Activated CD4-positive, CD25-positive, alpha-beta regulatory T cell treated with anti-CD3 and anti-CD28 coated beads, Interleukin-2, amount 50 U/mL, for 72 hours (primary cell): ENCODE measurements around the gene SLC39A11.
"Not testable (repeated sequence)": the region's sequence is repeated elsewhere in the genome, so short reads cannot be mapped to it uniquely, and the experiment has no call there.

Experiments
- DNase-seq: peaks from one replicate; pipeline ENCODE4 v3.0.0; 2021

The SLC39A11 gene

DNA sequence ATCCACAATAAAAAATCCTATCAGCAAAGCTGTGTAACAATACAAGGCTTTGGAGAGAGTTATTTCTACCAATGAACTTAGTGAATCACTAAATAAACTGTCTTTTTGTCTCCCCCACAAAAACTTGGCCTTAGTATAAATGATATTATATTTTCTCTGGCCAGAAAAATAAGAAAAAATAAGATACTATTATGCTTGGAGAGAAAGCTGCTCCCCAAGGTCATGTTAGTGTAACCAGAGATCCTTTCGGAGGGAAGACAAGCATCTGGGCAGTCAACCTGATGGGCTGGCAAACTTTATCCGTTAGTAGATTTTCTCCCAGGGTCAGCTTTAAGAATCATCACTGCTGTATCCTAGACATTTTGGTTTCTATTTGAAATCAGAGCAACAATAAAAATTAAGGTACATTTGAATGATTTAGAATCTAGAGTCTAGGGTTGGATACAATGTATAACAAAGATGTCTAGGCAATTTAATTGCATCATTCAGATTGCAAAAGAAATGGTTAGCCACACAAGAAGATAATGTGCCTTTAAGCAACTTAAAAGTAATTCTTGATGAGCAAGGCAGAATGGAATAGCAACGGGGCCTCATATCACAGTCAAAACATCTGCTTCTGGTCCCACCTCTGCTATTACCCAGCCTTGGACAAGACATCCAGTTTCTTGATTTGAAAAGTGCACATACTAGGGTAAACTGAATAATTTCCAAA is 280.4 kb downstream of the SLC39A11 start:
- no peak for DNase-seq

DNA sequence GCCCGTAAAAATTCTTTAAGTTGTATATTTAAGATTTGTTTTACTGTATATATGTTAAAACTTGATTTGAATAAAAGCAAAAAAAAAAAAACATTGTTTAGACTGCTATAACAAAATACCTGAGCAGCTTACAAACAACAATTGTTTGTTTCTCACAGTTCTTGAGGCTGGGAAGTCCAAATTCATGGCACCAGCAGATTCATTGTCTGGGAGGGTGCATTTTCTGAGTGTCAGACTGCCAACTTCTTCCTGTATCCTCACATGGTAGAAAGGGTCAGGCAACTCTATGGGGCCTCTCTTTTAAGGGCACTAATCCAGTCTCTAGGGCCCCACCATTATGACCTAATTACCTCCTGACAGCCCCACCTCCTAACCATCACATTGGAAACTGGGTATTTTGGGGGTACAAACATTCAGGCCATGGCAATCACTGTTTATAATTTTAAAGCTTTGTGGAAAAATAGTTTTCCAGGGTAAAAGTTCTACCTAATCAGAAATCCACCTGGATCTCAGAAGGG is 281.4 kb downstream of the SLC39A11 start:
- DNase-seq: no peak

DNA sequence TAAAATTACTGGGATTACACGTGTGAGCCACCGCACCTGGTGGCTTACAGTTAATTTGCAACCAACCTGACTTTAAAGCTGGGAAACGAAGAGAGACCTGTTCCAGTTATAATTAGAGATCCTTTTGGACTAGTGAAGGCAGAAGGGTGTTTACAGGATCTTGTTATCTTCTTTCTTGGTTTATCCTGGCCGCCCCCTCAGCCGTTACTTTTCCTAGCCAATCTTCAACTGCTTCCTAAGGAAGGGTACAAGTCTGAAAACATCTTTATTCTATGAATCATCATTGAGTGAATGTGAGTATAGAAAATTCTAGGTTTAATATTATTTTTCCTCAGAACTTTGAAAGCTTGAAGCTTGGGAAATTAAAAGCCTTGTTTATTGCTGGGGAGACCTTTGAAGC is 286.5 kb downstream of the SLC39A11 start:
- no peak for DNase-seq

DNA sequence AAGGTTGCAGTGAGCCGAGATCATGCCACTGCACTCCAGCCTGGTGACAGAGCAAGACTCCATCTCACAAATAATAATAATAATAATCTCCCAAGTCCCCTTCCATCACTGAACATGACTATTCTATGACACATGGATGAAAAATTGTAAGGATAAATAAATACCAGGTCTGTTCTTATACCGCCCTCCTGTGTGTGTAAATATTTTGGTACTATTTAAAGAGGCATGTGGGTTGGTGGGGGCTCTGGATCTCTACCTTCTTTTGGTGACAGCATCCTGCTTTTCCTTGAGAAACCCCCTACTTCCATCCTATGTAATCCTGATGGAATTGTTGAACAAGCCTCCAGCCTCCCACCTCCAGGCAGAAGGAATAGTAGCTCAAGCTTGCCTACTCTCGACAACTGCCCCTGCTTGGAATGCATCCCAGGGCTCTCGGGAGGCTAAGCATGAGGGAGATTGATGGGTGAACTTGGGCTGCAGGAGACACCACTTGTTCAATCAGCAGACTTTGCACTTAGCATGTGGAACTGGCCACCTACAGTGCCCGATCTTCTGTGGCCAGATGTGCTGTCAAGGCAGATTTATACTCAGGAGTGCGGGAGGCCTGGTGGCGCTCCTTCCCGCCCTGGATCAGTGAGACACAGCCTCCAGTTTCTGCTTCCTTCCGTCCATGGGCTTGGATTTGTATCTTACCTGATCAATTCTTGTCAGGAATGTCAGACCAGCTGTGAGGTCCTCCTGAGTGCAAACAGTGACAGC is 287.4 kb downstream of the SLC39A11 start:
- no peak for DNase-seq

DNA sequence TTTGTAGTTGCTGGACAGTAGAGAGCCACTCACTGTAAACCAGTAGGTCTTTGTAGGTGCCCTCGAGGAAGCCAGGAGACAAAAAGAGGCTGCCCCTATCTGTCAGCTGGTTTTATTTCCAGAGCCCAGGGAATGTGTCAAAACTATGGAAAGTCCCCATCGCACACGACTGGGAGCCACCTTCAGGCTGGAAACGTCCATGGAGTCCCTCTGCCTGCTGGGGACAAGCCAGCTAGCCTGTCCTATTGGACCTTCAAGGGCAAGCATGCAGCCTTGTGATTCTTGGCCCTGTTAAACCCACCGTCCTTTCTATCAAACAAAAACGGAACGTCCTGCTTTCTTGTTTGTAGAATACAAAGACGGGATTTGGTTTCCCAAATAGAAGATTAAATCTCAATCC is 289.8 kb downstream of the SLC39A11 start:
- no peak for DNase-seq

DNA sequence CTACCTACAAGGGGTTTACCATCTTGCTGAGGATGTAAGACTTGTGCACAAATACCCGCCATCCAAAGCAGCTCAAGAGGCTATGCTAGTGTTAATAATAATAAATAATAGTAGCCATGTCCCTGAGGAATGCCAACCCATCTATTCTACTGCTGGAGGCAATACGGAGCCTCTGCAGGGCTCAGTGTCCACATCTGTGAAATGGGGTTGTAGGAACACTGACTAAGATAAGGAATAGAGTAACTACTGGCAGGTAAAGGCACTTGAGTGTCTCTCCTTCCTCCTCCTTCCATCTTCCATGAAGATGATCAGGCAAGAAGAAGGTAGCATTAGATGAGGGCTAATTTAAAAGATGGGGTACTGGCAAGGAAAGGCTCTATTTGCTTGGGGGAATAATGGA is 295.3 kb downstream of the SLC39A11 start:
- DNase-seq: no peak

DNA sequence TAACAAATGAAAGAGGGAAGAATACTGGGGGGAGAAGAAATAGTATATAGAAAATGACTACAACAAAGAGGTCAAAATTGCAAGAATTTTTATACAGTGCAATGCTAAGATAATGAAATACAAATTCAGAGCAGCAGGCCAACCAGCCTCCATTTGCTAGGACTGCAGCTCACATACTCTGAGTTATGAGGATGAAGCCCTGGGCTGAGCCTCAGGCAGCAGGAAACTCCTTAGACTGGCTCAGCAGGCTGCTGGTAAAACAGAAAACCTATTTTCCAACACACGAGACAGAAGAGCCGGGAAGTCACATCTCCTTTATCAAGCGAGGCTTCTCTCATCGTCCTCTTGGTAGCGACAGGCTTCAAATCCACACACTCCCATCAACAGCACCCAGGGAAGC is 296.5 kb downstream of the SLC39A11 start:
- no peak for DNase-seq

DNA sequence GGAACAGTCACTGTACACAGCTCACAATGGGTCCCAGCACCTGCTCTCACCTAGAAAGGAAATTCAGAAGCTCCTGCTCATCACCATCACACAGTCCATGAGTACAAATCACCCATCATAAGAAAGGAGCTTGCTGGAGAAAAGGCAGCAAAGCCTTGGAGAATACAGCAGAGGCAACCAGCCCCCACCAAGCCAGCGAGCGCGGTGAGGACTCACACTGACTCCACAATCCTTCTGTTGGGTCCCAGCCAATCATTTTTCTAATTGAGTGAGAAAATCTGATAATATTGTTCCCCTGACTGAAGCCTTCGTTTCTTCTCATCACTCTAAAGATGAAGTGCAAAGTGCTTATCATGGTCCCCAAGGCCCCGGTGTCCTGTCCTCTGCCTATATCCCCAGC is 298.3 kb downstream of the SLC39A11 start:
- no peak for DNase-seq

DNA sequence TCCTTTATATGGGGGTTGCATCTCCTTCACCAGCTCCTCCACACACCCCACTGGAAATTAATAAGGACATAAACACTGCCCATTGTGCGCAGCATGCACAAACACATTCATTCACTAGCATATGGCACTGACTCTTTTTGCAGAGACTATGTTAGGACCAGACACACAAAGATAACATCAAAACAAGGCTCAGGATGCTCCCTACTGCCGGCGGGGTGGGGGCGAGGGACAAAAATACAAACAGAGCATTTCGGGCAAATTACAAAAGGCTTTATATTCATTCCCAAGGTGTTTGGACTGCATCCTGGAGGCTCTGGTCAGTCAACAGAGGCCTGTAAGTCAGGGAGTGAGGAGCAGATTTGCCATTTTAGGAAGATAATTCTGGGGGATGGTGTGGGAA is 299.7 kb downstream of the SLC39A11 start:
- no peak for DNase-seq

DNA sequence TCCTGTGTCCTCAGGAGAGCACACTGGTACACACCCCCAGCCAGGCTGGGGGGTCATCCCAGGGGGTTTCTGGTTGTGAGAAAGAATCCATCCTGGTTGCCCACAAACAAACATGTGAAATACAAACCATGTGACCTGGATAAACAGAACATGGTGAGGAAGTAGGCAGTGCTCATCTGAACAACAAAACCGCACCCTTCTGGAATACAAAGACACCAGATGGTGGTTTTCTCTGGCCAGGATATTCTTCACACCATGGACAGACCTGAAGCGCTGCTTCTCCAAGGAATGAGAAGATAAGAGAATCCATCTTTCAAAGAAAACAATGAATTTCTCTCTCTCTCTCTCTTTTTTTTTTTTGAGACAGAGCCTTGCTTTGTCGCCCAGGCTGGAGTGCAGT is 302.3 kb downstream of the SLC39A11 start:
- no peak for DNase-seq

DNA sequence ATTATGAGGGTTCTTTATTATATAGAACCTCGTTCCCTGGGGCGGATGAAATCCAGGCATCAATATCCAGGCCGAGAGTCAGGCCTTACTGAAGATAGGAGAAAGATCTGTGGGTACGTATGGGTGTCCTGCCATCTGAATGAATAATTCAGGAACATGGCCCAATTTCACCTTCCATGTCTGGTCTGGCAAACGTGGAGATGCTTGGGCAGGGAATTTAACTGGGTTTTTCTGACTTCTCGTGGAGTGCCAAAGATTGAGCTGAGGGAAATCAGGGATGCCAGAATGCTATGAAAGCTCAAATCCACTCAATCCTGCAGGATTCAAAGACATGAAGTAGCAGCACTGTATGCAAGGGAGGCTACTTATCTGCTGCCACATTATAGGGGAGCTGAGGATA is 302.8 kb downstream of the SLC39A11 start:
- no peak for DNase-seq

DNA sequence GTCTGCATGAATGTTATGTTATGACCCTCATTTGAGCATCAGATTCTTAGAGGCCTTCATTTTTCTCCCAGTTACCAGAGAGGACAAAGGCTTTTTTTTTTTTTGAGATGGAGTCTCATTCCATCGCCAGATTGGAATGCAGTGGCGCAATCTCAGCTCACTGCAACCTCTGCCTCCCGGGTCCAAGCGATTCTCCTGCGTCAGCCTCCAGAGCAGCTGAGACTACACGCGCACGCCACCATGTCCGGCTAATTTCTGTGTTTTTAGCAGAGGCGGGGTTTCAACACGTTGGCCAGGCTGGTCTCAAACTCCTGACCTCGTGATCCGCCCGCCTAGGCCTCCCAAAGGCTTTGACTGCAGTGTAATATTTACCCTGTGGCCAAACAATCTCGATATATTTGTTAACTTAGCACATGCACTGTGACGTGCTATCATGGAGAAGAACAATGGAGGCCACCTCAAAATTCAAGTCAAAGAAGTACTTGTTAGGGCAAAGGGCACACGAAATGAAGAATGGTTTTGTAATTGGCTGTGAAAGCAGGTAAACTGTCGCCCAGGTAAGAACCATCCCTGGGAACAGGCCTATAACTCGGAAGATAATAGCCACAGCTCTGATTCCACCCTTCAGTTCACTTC is 303.4 kb downstream of the SLC39A11 start:
- no peak for DNase-seq

DNA sequence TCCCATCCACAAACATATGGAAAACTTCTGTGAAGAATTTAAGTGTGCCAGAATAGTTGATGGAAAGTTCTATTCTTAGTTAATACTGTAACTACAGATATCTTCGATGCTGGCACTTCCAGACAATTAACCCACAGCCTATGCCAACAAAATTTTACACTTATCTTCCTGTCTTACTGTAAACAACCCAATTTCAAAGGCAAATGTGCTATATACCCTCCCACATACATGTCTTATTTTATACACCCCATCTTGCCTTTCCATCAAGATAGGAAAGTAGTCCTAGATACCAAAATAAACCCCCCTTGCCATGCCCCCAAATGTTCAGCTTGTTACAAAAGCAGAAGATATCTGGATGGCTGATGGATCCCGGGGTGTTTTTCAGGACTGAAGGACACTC is 306.3 kb downstream of the SLC39A11 start:
- no peak for DNase-seq

DNA sequence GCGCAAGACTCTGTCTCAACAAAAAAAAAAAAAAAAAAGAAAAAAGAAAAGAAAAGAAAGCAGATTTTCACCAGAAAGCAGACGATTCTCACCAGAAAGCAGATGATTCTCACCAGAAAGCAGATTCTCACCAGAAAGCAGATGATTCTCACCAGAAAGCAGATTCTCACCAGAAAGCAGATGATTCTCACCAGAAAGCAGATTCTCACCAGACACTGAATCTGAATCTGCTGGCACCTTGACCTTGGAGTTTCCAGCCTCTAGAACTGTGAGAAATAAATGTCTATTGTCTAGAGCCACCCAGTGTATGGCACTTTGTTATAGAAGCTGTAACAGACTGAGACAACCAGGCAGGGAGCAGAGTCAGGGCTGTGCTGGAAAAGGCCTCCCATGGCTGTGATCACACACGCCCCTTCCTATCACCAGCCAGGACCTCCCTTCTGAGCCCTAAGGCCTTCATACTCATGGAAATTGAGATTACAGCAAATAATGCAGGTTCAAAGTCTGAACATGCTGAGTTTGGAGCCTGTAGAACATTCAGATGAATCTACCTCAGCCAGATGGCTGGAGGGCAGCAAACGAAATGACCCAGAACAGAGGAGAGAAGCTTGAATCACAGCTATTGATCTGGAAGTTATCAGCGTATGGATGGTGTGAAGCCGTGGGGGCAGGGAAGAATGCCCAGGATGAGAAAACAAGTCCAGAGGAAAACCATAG is 309.3 kb downstream of the SLC39A11 start:
- no peak for DNase-seq

DNA sequence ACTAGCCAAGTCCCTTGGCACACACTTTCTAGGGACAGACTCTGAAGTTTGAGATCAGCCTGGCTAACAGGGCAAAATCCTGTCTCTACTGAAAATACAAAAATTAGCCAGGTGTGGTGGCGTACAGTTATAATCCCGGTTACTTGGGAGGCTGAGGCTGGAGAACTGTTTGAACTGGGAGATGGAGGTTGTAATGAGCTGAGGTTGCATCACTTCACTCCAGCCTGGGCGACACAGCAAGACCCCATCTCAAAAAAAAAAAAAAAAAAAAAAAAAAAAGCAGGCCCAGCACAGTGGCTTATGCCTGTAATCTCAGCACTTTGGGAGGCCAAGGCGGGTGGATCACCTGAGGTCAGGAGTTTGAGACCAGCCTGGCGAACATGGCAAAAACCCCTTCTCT is 310.1 kb downstream of the SLC39A11 start:
- not testable (repeated sequence) for DNase-seq

DNA sequence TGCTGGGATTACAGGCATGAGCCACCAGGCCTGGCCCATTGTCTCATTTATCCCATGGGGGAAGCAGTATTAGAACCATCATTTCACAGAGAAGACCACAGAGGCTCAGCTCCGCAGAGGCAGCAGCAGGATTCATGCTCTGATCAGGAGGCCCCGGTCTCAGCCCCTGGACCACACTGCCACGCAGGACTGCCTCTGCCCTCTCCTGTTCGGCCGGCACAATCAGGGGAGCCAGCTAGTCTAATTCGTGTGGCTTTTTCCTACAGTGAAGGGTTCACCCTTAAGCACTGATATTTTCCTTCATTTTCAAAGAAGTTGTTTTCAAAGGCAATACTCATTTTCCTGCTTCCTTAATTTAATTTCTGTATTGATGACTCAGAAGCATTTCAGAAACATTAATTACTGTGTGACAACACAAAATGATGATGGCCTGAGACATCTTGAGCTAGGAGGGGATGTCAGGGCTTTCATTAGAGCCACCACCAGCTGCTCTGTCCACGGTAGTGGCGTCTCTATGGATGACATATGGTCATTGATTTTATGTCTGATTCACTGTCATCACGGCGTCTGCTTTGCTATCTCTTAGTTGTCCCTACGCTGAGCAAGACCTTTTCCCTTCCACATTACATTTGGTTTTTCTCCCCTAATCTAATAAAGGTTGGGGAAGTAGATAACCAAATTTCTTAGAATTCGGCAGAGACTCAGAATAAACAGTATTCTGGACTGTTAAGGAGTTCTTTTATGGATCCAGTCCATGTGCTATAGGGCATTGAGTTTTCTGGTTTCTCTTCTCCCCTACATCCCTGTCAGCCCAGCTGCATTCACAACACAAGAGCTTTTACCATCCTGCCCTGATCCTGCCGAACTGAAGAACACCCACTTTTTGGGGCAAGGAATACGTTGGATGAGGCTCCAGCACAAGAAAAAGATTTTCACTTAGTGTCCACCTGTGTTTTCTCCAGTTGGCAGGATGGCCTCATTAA is 314.0 kb downstream of the SLC39A11 start:
- DNase-seq: no peak

DNA sequence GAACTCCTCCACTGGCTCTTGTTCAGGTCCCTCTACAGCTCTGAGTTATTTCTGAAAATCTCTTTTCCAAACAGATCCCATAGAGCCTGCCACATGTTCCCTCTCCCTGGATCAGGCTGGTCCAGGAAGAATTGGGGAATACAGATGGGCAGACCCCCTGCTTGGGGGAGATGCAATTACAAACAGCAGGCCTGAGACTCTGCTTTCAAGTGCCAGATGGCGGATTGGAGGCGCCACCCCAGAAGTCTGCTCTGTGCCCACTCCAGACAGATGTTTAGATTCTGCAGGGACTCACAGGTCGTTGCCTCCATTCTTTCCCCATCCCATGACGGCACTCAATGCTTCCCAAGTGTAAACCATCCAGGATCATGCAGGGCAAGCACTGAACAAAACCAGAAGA is 316.6 kb downstream of the SLC39A11 start:
- no peak for DNase-seq

DNA sequence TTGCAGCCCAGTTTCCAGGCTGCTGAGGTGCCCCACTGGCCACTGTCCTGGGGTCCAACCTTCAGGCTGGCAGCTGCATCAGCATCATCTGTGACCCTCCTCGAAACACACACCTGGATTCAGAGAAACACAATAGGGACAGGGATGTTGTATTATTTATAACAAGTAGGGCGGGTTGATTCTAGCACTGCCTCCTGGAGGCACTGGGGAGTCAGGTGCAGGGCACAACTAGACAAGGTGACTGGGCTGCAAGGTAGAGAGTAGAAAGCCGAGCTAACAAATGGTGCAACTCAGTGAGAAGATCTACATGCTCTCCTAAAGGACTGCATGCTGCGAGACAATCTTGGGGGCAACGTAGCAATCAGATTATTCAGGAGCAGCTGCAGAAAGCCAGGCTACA is 317.3 kb downstream of the SLC39A11 start:
- no peak for DNase-seq

DNA sequence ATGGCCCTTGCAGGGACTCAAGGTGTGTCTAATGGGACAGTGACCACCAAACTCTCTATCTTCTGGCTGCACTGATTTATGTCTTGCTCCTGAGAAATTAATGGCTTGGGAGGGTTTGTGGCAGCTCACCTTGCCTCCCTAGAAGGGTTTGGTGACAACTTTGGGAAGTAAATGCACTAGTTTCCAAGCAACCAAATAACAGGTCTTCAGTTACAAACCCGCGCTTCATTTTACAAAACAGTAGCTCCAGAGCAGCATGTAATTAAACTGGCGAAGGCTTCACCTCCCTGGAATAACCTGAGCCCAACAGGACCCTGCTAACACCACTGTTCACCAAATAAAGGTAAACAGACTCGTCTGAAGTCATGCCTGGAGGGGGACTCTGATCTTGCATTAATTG is 318.3 kb downstream of the SLC39A11 start:
- no peak for DNase-seq

DNA sequence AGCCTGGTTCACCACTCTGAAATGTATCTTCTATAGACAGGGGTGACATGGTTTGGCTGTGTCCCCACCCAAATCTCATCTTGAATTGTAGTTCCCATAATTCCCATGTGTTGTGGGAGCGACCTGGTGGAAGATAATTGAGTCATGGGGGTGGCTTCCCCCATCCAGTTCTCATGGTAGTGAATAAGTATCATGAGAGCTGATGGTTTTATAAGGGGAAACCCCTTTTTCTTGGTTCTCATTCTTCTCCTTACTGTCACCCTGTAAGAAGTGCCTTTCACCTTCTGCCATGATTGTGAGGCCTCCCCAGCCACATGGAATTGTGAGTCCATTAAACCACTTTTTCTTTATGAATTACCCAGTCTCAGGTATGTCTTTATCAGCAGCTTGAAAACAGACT is 319.3 kb downstream of the SLC39A11 start:
- DNase-seq: not testable (repeated sequence)

DNA sequence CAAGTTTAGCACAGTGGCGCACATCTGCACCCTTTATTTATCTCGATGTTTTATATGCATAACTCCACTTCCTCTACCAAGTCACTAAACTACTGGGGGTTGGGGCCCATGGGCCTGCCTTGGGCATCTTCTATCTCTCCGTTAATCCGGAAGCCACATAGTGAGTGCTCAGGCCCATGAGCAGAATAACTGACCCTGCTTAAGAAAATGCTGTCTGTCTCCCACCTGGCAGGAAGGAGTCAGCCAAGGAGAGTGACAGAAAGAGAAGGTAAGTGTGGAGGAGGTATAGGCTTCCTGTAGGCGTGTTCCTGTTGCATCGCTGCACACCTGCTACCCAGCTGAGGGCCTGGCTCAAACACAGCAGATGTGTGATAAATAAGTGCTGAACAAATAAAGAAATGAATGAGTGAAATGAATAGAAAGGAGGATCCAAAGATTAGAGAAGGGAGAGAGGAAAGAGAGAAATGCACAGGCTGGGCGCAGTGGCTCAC is 320.1 kb downstream of the SLC39A11 start:
- DNase-seq: no peak

DNA sequence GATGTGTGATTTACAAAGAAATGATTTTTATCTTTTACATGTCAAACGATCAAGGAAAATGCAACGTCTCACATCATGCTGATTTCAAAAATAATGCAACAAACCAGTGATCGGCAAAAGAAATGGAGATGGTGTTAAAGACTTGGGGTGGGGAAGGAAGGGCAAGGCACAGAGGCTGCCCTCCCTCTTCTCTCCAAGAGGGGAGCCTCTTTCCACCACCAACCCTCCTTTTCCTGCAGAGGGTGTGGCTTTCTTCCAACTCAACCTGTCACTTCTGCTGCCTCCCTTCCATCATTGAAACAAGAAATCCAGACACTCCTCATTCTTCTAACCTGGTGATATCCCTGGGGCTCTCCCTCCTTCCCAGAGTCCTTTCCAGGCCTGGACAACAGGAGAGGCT is 320.8 kb downstream of the SLC39A11 start:
- no peak for DNase-seq
